Eye (tissue), 1 donor: ENCODE results near the gene TCERG1L.

Experiments
- DNase-seq: peaks from one replicate; pipeline ENCODE4 v3.0.0-alpha.2; 2015

The TCERG1L gene

GRCh38 chr10:131116216-131116990 is 195.1 kb downstream of the TCERG1L start:
- no peak for DNase-seq

- no peak for DNase-seq
Observed at GRCh38 chr10:131115801-131116200, 195.7 kb downstream of the TCERG1L start.

GRCh38 chr10:131115321-131115720 is 196.2 kb downstream of the TCERG1L start:
- DNase-seq = no peak

GRCh38 chr10:131114846-131115245 is 196.7 kb downstream of the TCERG1L start:
- no peak for DNase-seq

GRCh38 chr10:131113709-131114291 is 197.7 kb downstream of the TCERG1L start:
- no peak for DNase-seq

- no peak for DNase-seq
Observed at GRCh38 chr10:131113165-131113564, 198.4 kb downstream of the TCERG1L start.

GRCh38 chr10:131112691-131113090 is 198.8 kb downstream of the TCERG1L start:
- DNase-seq = no peak

GRCh38 chr10:131111471-131112080 is 199.9 kb downstream of the TCERG1L start:
- DNase-seq = no peak

GRCh38 chr10:131111007-131111406 is 200.5 kb downstream of the TCERG1L start:
- no peak for DNase-seq

GRCh38 chr10:131110241-131110783 is 201.2 kb downstream of the TCERG1L start:
- DNase-seq = no peak

GRCh38 chr10:131109726-131110125 is 201.8 kb downstream of the TCERG1L start:
- DNase-seq = no peak

GRCh38 chr10:131109291-131109690 is 202.2 kb downstream of the TCERG1L start:
- no peak for DNase-seq

GRCh38 chr10:131107970-131108369 is 203.6 kb downstream of the TCERG1L start:
- DNase-seq = no peak

- DNase-seq = peak; percentile 44
Observed at GRCh38 chr10:131102676-131103075, 208.8 kb downstream of the TCERG1L start.

- no peak for DNase-seq
Observed at GRCh38 chr10:131102147-131102546, 209.4 kb downstream of the TCERG1L start.

- DNase-seq = peak; percentile 51
Observed at GRCh38 chr10:131100418-131101410, 210.8 kb downstream of the TCERG1L start.

GRCh38 chr10:131099028-131099726 is 212.3 kb downstream of the TCERG1L start:
- no peak for DNase-seq

GRCh38 chr10:131098416-131098952 is 213.0 kb downstream of the TCERG1L start:
- no peak for DNase-seq

GRCh38 chr10:131096031-131096430 is 215.5 kb downstream of the TCERG1L start:
- no peak for DNase-seq

- no peak for DNase-seq
Observed at GRCh38 chr10:131095313-131095580, 216.3 kb downstream of the TCERG1L start.

GRCh38 chr10:131094527-131095312 is 216.8 kb downstream of the TCERG1L start:
- peak; percentile 69 for DNase-seq
